Kidney (tissue), 14 donors: Measurements from ENCODE around the gene NDUFA13. TPM values are rescaled to one million over a fixed set of nuclear protein-coding genes. Genes with fewer than 3 reads are reported as not detected.

Experiments used
- DNase-seq, 5 donors: peaks; one replicate each; pipeline ENCODE4 v3.0.0-alpha.2; 2013 to 2020
- FAIRE-seq: peaks from 2 replicates; lab custom pipeline; 2012; peaks lifted over from hg19 to GRCh38; lab: Jason Lieb, UNC
- H3K27ac ChIP-seq, 2 donors: one replicate each; pipeline ENCODE4 v1.7.0; 2013; ENCODE audit warnings: low read depth in 2 of 2, low read length in 2 of 2, inconsistent platforms in 1 of 2
- H3K27me3 ChIP-seq: one replicate; pipeline ENCODE4 v1.7.1; 2013; ENCODE audit warnings: low read length, inconsistent platforms; ENCODE audit not compliant: control insufficient read depth, insufficient read depth
- H3K36me3 ChIP-seq, 3 donors: one replicate each; pipeline versions ENCODE4 v1.7.0 to v1.7.1; 2013; ENCODE audit warnings: low read length in 3 of 3, control low read depth in 1 of 3, inconsistent platforms in 1 of 3; ENCODE audit not compliant: insufficient read depth in 3 of 3, control insufficient read depth in 2 of 3
- H3K4me1 ChIP-seq, 3 donors: one replicate each; pipeline versions ENCODE4 v1.7.0 to v1.7.1; 2013; ENCODE audit warnings: low read length in 3 of 3, inconsistent platforms in 1 of 3, low read depth in 1 of 3; ENCODE audit not compliant: control insufficient read depth in 2 of 3, insufficient read depth in 2 of 3
- H3K4me3 ChIP-seq, 3 donors: one replicate each; pipeline versions ENCODE4 v1.7.0 to v1.8.1; 2013; ENCODE audit warnings: low read length in 3 of 3, control low read depth in 1 of 3, inconsistent platforms in 1 of 3
- H3K9ac ChIP-seq, 3 donors: one replicate each; pipeline versions ENCODE4 v1.7.0 to v1.7.1; 2013; ENCODE audit warnings: low read length in 3 of 3, control low read depth in 1 of 3, inconsistent platforms in 1 of 3
- H3K9me3 ChIP-seq, 3 donors: one replicate each; pipeline versions ENCODE4 v1.7.0 to v1.7.1; 2013; ENCODE audit warnings: low read length in 3 of 3, control low read depth in 1 of 3, inconsistent platforms in 1 of 3; ENCODE audit not compliant: control insufficient read depth in 2 of 3, insufficient read depth in 1 of 3
- CTCF ChIP-seq: IDR thresholded peaks from 3 replicates; pipeline ENCODE4 v1.5.1; 2012; ENCODE audit warnings: mild to moderate bottlenecking, moderate library complexity, borderline replicate concordance; ENCODE audit not compliant: insufficient read depth; ENCODE audit errors: extremely low read depth
- intact Hi-C: fragments of 100-400 bp; cut with DNase I; formaldehyde crosslinking; loops from one replicate; pipeline ENCODE4 v1.11.1; 2022
- polyA plus RNA-seq: library from polyadenylated mRNA; stranded (reverse); fragments of 350-450 nt; fragmentation: Illumina TruSeq; extraction: RNeasy Lipid Tissue Mini Kit (QIAGEN cat#74804); gene quantifications from one replicate; pipeline ENCODE4 v1.2.3, GENCODE V29; 2014; ENCODE audit warnings: low read depth, low replicate concordance; ENCODE audit not compliant: insufficient read depth
- total RNA-seq: library from RNA; stranded (reverse); fragmentation: NEBNext Ultra II Directional; extraction: Animal tissue kit (Norgen Biotek cat#: 25700); gene quantifications from one replicate; pipeline ENCODE4 v1.2.1, GENCODE V29; 2021
- donor health status: control.
- donor health status: control.
- donor health status: control.
- donor health status: control.
- donor health status: control.
- donor health status: DM: yes; HTN: yes; CAD: no.
- donor health status: Normal renal cell carcinoma (clear cell type).

Gene NDUFA13
- total and polyA plus RNA-seq, 2 donors from 2014 or later: 328 to 627 TPM

DNA sequence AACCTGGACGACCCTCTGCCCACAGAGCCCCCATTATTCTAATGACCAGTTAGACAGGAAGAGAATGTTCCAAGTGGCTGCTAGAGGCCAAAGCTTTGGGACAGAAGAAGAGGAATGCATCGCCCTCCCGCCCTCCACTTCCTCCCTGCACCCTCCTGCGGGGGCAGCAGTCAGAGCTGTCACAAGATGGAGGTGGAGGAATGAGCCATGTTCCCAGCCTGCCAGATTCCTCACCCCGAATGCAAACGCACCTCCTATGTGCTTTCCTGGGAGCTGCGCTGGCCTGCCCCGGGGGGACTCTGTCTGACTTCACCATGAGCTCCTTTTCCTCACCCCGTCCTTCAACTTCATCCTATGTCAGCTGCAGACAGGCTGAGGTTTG is 14.4 kb downstream of the NDUFA13 start:
- no peak for DNase-seq
- intact Hi-C loops: loop anchor here (5.0 to 10.0 kb wide), 2 partner anchors 112 to 434 kb away; partner anchors contain the start of gene GMIP
- no peak overlapping the region for H3K27ac ChIP-seq
- H3K4me3 ChIP-seq: no peak overlapping the region
- no peaks in the 10 kb centered on the region for H3K27me3 ChIP-seq
- no peaks in the 10 kb centered on the region for H3K9me3 ChIP-seq
- FAIRE-seq: no peak
- peaks cover 0 to 3% (median 0%) of the 10 kb centered on the region in 3 donors for H3K36me3 ChIP-seq
- H3K9ac ChIP-seq: no peak overlapping the region
- peaks cover 0 to 2% (median 0%) of the 10 kb centered on the region in 3 donors for H3K4me1 ChIP-seq
- no peak for TF ChIP-seq CTCF

GRCh38 chr19:19530889-19531288 is 14.9 kb downstream of the NDUFA13 start:
- FAIRE-seq (no peak), DNase-seq (no peak)
- TF ChIP-seq CTCF: no peak
- intact Hi-C loops: loop anchor here (5.0 to 10.0 kb wide), 2 partner anchors 111 to 434 kb away; partner anchors contain the start of gene GMIP
- Histone ChIP-seq H3K4me3 (no peak overlapping the region), H3K36me3 (peaks cover 0 to 3% (median 0%) of the 10 kb centered on the region in 3 donors), H3K9me3 (no peaks in the 10 kb centered on the region), H3K4me1 (peaks cover 0 to 2% (median 0%) of the 10 kb centered on the region in 3 donors), H3K27ac (no peak overlapping the region), H3K27me3 (no peaks in the 10 kb centered on the region), H3K9ac (no peak overlapping the region)

DNA sequence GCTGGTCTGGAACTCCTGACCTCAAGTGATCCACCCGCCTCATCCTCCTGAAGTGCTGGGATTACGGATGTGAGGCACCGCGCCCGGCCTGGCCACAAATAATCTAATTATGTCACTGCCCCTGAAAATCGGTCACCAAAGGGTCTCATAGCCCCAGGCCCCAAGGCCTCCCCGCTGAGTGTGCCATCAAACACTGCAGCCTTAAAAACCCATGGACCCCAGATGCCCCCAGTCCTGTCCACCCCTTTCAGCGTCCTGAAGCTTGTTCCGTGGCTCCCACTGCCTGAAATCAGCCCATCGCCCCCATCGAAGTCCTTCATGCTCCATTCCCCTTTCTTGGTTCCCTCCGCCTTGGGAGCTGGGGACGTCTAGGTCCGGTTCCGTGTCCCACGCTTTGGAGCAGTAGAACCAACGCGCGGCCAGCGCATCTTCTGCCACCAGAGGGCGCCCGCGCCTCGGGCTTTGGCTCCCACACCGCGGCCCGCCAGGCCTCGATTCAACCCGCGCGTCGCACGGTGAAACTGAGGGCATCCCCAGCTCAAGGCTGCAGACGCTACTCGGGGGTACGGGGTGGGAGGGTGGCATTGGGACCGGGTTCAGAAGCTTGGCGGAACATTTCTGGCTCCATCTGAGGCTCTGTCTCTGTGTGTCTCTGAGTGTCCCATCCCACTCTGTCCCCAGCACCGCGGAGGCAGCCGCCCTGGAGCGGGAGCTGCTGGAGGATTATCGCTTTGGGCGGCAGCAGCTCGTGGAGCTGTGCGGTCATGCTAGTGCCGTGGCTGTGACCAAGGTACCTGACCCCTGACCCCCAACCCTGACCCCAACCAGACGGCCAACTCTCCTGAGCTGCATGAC is 16.2 kb downstream of the NDUFA13 start:
- peak; percentile 96 for TF ChIP-seq CTCF
- H3K4me3 ChIP-seq: no peak overlapping the region
- DNase-seq: peak; percentile 68 to 92 (median 86)
- no peaks in the 10 kb centered on the region for H3K9me3 ChIP-seq
- H3K36me3 ChIP-seq: peaks cover 0 to 3% (median 0%) of the 10 kb centered on the region in 3 donors
- H3K9ac ChIP-seq: no peak overlapping the region
- intact Hi-C loops: loop anchor here (5.0 to 10.0 kb wide), 2 partner anchors 110 to 433 kb away; partner anchors contain the start of gene GMIP
- H3K27ac ChIP-seq: no peak overlapping the region
- H3K27me3 ChIP-seq: no peaks in the 10 kb centered on the region
- FAIRE-seq: no peak
- peaks cover 0 to 2% (median 0%) of the 10 kb centered on the region in 3 donors for H3K4me1 ChIP-seq
